Measurements from ENCODE around the gene KCTD20. TPM values are rescaled to one million over a fixed set of nuclear protein-coding genes. Genes with fewer than 3 reads are reported as not detected.

Gene KCTD20
- total and polyA plus RNA-seq, 2 experiments from 2014 or later = 7.4 to 25.0 TPM

- ATAC-seq = no peak
- Mint-ChIP-seq H3K4me3 (no peak overlapping the region), H3K27me3 (ENCODE audit: insufficient read depth, low read depth, poor library complexity) (peaks cover 5% of the 10 kb centered on the region), H3K4me1 (no peaks in the 10 kb centered on the region), H3K9me3 (0 out of 3 replicates have a peak, but pooled peaks cover 4% of the 10 kb centered on the region), H3K27ac (no peak overlapping the region), H3K36me3 (ENCODE audit: low read depth) (peaks cover 39% of the 10 kb centered on the region)
- DNase-seq (ENCODE audit: low spot score) = no peak
- H3K36me3 ChIP-seq (ENCODE audit: insufficient read depth) = peaks cover 19% of the 10 kb centered on the region
- no peak overlapping the region for H3K4me2 ChIP-seq
- H4K20me1 ChIP-seq (replicated peaks; ENCODE audit: insufficient read depth) = no peaks in the 10 kb centered on the region
- H3K27ac ChIP-seq (ENCODE audit: low read depth) = no peak overlapping the region
- H3K79me2 ChIP-seq (replicated peaks; ENCODE audit: insufficient read depth) = no peaks in the 10 kb centered on the region
- no peaks in the 10 kb centered on the region for H3K9me2 ChIP-seq (ENCODE audit: insufficient read depth)
- H2AFZ ChIP-seq = no peak overlapping the region
- H3K4me3 ChIP-seq = no peak overlapping the region
- no peaks in the 10 kb centered on the region for H3K4me1 ChIP-seq (ENCODE audit: insufficient read depth)
- no peak for TF ChIP-seq ZNF462 (CRISPR knock-in tag; IDR thresholded peaks at IDR 0.05)
- TF ChIP-seq, protein P1, sequence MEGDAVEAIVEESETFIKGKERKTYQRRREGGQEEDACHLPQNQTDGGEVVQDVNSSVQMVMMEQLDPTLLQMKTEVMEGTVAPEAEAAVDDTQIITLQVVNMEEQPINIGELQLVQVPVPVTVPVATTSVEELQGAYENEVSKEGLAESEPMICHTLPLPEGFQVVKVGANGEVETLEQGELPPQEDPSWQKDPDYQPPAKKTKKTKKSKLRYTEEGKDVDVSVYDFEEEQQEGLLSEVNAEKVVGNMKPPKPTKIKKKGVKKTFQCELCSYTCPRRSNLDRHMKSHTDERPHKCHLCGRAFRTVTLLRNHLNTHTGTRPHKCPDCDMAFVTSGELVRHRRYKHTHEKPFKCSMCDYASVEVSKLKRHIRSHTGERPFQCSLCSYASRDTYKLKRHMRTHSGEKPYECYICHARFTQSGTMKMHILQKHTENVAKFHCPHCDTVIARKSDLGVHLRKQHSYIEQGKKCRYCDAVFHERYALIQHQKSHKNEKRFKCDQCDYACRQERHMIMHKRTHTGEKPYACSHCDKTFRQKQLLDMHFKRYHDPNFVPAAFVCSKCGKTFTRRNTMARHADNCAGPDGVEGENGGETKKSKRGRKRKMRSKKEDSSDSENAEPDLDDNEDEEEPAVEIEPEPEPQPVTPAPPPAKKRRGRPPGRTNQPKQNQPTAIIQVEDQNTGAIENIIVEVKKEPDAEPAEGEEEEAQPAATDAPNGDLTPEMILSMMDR (conservative IDR thresholded peaks at IDR 0.05; ENCODE audit: low read depth in 2 of 2) = no peak
- no peak for TF ChIP-seq ETS1 (IDR thresholded peaks at IDR 0.05)
- TF ChIP-seq STAT1 (IDR thresholded peaks at IDR 0.05; ENCODE audit: unreplicated experiment) = no peak
- TF ChIP-seq POLR2AphosphoS5 (IDR thresholded peaks at IDR 0.05; ENCODE audit: low read depth) = no peak
- no peak for TF ChIP-seq ZNF114 (CRISPR knock-in tag; IDR thresholded peaks at IDR 0.05)
- no peak for TF ChIP-seq NANOG (IDR thresholded peaks at IDR 0.05; ENCODE audit: borderline replicate concordance)
- TF ChIP-seq ZNF331 (CRISPR knock-in tag; IDR thresholded peaks at IDR 0.05; ENCODE audit: low read depth) = no peak
- TF ChIP-seq JUNB (IDR thresholded peaks at IDR 0.05; ENCODE audit: unreplicated experiment) = no peak
- TF ChIP-seq EZH2 (IDR thresholded peaks at IDR 0.05; ENCODE audit: low read depth, unreplicated experiment) = no peak
- no peak for TF ChIP-seq EZH2phosphoT487 (IDR thresholded peaks at IDR 0.05; ENCODE audit: unreplicated experiment)
- TF ChIP-seq CREB1 (CRISPR knock-in tag; IDR thresholded peaks at IDR 0.05; ENCODE audit: low read depth) = no peak
- TF ChIP-seq REST (IDR thresholded peaks at IDR 0.05; ENCODE audit: unreplicated experiment) = no peak
- H3F3A ChIP-seq (replicated peaks; ENCODE audit: low read depth) = no peaks in the 10 kb centered on the region
- no peaks in the 10 kb centered on the region for H3K27me3 ChIP-seq (ENCODE audit: insufficient read depth)
Measured at GRCh38 chr6:36514554-36515456, 72.0 kb downstream of the KCTD20 start.
